HCT116 (cell line): ENCODE results near the gene MAN1A1. TPM values are rescaled to one million over a fixed set of nuclear protein-coding genes. Genes with fewer than 3 reads are reported as not detected.

Experiments
- ATAC-seq: fragments of 200-7000 bp; cut with Tn5 transposase; 2 replicates; pipeline ENCODE4 v1.9.1; 2020; ENCODE audit warnings: mild to moderate bottlenecking, moderate library complexity
- BruUV-seq: library from RNA; stranded (reverse); fragments of 400-500 nt; replicated peaks from 2 replicates; lab custom pipeline; 2021; lab: Mats Ljungman, UMichigan
- CTCF ChIA-PET: fragments of 300-600 bp; sonication (Branson Sonifier 250); formaldehyde crosslinking; loops from one replicate; lab custom pipeline; 2021; ENCODE audit warnings: antibody characterized with exemption; lab: Charles Lee
- POLR2A ChIA-PET: fragments of 300-600, 350-600 bp; sonication (Branson Sonifier 250); formaldehyde crosslinking; loops from one replicate; lab custom pipeline; 2021; ENCODE audit warnings: antibody characterized with exemption; lab: Charles Lee
- RAD21 ChIA-PET, 2 experiments: fragments of 300-600 bp; sonication (Branson Sonifier 250); formaldehyde crosslinking; loops; one replicate each; lab custom pipeline; 2023; ENCODE audit warnings: low total read pairs in 2 of 2; ENCODE audit not compliant: uncharacterized antibody in 2 of 2, unreplicated experiment in 2 of 2, low non-redundant PET in 1 of 2; lab: Charles Lee
- DNase-seq: peaks from one replicate; pipeline ENCODE4 v3.0.0-alpha.2; 2010; ENCODE audit warnings: low read depth, low spot score
- H2AFZ ChIP-seq: fragments of 200-600 bp; shearing (Covaris generic), sonication (generic); 2 replicates; pipeline ENCODE4 v1.6.1; 2017; ENCODE audit warnings: low read depth, mixed run types, mixed read lengths, antibody characterized with exemption, low read length; ENCODE audit not compliant: poor library complexity, severe bottlenecking
- H3K27ac ChIP-seq: 2 replicates; pipeline ENCODE4 v1.5.1; 2012; ENCODE audit warnings: low read depth, low read length
- H3K27me3 ChIP-seq: fragments of 200-600 bp; sonication (generic); 2 replicates; pipeline ENCODE4 v1.6.1; 2016; ENCODE audit warnings: mixed run types, low read length, mixed read lengths; ENCODE audit not compliant: insufficient read depth
- H3K36me3 ChIP-seq, 2 experiments: fragments of 200-500 bp in 1 of 2; fragments of 200-600 bp in 1 of 2; sonication (Bioruptor generic) in 1 of 2; sonication (generic) in 1 of 2; 2 replicates each; pipeline versions ENCODE4 v1.5.1 to v1.6.1; 2014 to 2016; ENCODE audit warnings: low read length in 2 of 2, inconsistent platforms in 1 of 2, mixed read lengths in 1 of 2, mixed run types in 1 of 2; ENCODE audit not compliant: insufficient read depth in 2 of 2, control insufficient read depth in 1 of 2
- H3K4me1 ChIP-seq, 2 experiments: fragments of 200-600 bp in 1 of 2; sonication (generic) in 1 of 2; 2 replicates each; pipeline versions ENCODE4 v1.5.1 to v1.6.1; 2012 to 2017; ENCODE audit warnings: low read length in 2 of 2, inconsistent platforms in 1 of 2, mild to moderate bottlenecking in 1 of 2, mixed read lengths in 1 of 2, mixed run types in 1 of 2, moderate library complexity in 1 of 2; ENCODE audit not compliant: insufficient read depth in 2 of 2, control insufficient read depth in 1 of 2
- H3K4me2 ChIP-seq: fragments of 200-600 bp; sonication (generic); 2 replicates; pipeline ENCODE4 v1.6.1; 2017; ENCODE audit warnings: mixed run types, low read length, mixed read lengths
- H3K4me3 ChIP-seq, 2 experiments: fragments of 200-600 bp in 1 of 2; sonication (generic) in 1 of 2; replicated peaks in 1 of 2; 2 replicates each; pipeline ENCODE4 v1.5.1; 2011 to 2016; ENCODE audit warnings: low read length in 2 of 2, control low read depth in 1 of 2, low read depth in 1 of 2, mild to moderate bottlenecking in 1 of 2, mixed read lengths in 1 of 2, mixed run types in 1 of 2
- H3K79me2 ChIP-seq: fragments of 200-600 bp; sonication (generic); 2 replicates; pipeline ENCODE4 v1.6.1; 2017; ENCODE audit warnings: mild to moderate bottlenecking, mixed run types, low read length, moderate library complexity, mixed read lengths; ENCODE audit not compliant: insufficient read depth
- H3K9ac ChIP-seq: fragments of 200-600 bp; sonication (generic); 2 replicates; pipeline ENCODE4 v1.6.1; 2016; ENCODE audit warnings: low read length, mixed read lengths
- H3K9me2 ChIP-seq: fragments of 200-600 bp; sonication (generic), shearing (Covaris generic); 2 replicates; pipeline ENCODE4 v1.6.1; 2017; ENCODE audit warnings: mixed run types, mild to moderate bottlenecking, moderate library complexity; ENCODE audit not compliant: insufficient read depth
- H3K9me3 ChIP-seq, 2 experiments: fragments of 200-500 bp in 1 of 2; fragments of 200-600 bp in 1 of 2; sonication (Bioruptor generic) in 1 of 2; sonication (generic) in 1 of 2; 2 replicates each; pipeline ENCODE4 v1.6.1; 2014 to 2017; ENCODE audit warnings: low read length in 2 of 2, mixed read lengths in 2 of 2, inconsistent platforms in 1 of 2, low read depth in 1 of 2, mild to moderate bottlenecking in 1 of 2, mixed run types in 1 of 2, moderate library complexity in 1 of 2; ENCODE audit not compliant: control insufficient read depth in 1 of 2, insufficient read depth in 1 of 2
- H4K20me1 ChIP-seq: fragments of 200-600 bp; sonication (generic), shearing (Covaris generic); 2 replicates; pipeline ENCODE4 v1.6.1; 2017; ENCODE audit warnings: mixed run types, mild to moderate bottlenecking, moderate library complexity; ENCODE audit not compliant: insufficient read depth
- CEBPB ChIP-seq: IDR thresholded peaks from 2 replicates; pipeline ENCODE4 v1.6.1; 2012; ENCODE audit warnings: low read depth
- EZH2 ChIP-seq: fragments of 200-600 bp; sonication (generic); IDR thresholded peaks from 2 replicates; pipeline ENCODE4 v1.6.1; 2017; ENCODE audit warnings: antibody characterized with exemption, mixed run types
- JUND ChIP-seq: IDR thresholded peaks from 2 replicates; pipeline ENCODE4 v1.6.1; 2012
- REST ChIP-seq: IDR thresholded peaks from 2 replicates; pipeline ENCODE4 v1.6.1; 2012; ENCODE audit warnings: low read depth
- SP1 ChIP-seq: IDR thresholded peaks from 2 replicates; pipeline ENCODE4 v1.6.1; 2012; ENCODE audit warnings: low read depth
- TCF7L2 ChIP-seq: IDR thresholded peaks from 2 replicates; pipeline ENCODE4 v1.7.0; 2011; ENCODE audit warnings: borderline replicate concordance, inconsistent platforms; ENCODE audit not compliant: insufficient read depth, insufficient read length; ENCODE audit errors: extremely low read depth
- ZNF274 ChIP-seq: fragments of 200-500 bp; sonication (Bioruptor generic); IDR thresholded peaks from 2 replicates; pipeline ENCODE4 v1.6.1; 2014; ENCODE audit warnings: mild to moderate bottlenecking, low read depth, low read length, inconsistent platforms
- intact Hi-C: fragments of 100-400 bp; cut with micrococcal nuclease; formaldehyde crosslinking; loops from 2 replicates; pipeline ENCODE4 v1.10.0; 2022
- total RNA-seq: library from RNA; stranded (reverse); gene quantifications from one replicate; pipeline ENCODE4 v1.2.1, GENCODE V29; 2021; ENCODE audit not compliant: unreplicated experiment

MAN1A1 gene
- total RNA-seq, 1 experiment from 2014 or later, result 46.0 TPM

- no peaks in the 10 kb centered on the region for H4K20me1 ChIP-seq
- no peaks in the 10 kb centered on the region for H3K9me3 ChIP-seq
- no peak overlapping the region for H2AFZ ChIP-seq
- no peaks in the 10 kb centered on the region for H3K9me2 ChIP-seq
- H3K36me3 ChIP-seq, result peaks cover 0 to 8% of the 10 kb centered on the region in 2 experiments; a peak in 1 of 4 replicates
- H3K4me2 ChIP-seq, result no peak overlapping the region
- peaks cover 13 to 21% of the 10 kb centered on the region in 2 experiments for H3K4me1 ChIP-seq
- H3K9ac ChIP-seq, result no peak overlapping the region
- DNase-seq (no peak), ATAC-seq (no peak)
- H3K27me3 ChIP-seq, result no peaks in the 10 kb centered on the region
- ChIA-PET CTCF (no interaction called here), POLR2A (no interaction called here), RAD21 (no interaction called here)
- BruUV-seq, result no TSS peak
- intact Hi-C loops, result no loop called here
- no peak overlapping the region for H3K27ac ChIP-seq
- no peaks in the 10 kb centered on the region for H3K79me2 ChIP-seq
- no peak overlapping the region for H3K4me3 ChIP-seq
- TF ChIP-seq EZH2, result no peak
- TF ChIP-seq JUND, result no peak
These were observed 144.8 kb downstream of the MAN1A1 start for GRCh38 chr6:119204719-119205118.

GRCh38 chr6:119201480-119201879 lies 148.1 kb downstream of the MAN1A1 start:
- ATAC-seq, result no peak
- no peak overlapping the region for H3K4me2 ChIP-seq
- ChIA-PET POLR2A (no interaction called here), CTCF (no interaction called here), RAD21 (no interaction called here)
- no peaks in the 10 kb centered on the region for H3K9me3 ChIP-seq
- no TSS peak for BruUV-seq
- no peaks in the 10 kb centered on the region for H3K9me2 ChIP-seq
- peaks cover 0 to 8% of the 10 kb centered on the region in 2 experiments; a peak in 1 of 4 replicates for H3K36me3 ChIP-seq
- no peak overlapping the region for H3K9ac ChIP-seq
- intact Hi-C loops, result no loop called here
- no peak for DNase-seq
- no peaks in the 10 kb centered on the region for H3K79me2 ChIP-seq
- peaks cover 7 to 10% of the 10 kb centered on the region in 2 experiments; a peak in 3 of 4 replicates for H3K4me1 ChIP-seq
- H3K27ac ChIP-seq, result no peak overlapping the region
- H4K20me1 ChIP-seq, result no peaks in the 10 kb centered on the region
- no peaks in the 10 kb centered on the region for H3K27me3 ChIP-seq
- TF ChIP-seq REST (no peak), SP1 (no peak), CEBPB (no peak), TCF7L2 (no peak), ZNF274 (no peak)
- H2AFZ ChIP-seq, result no peak overlapping the region
- H3K4me3 ChIP-seq, result no peak overlapping the region
